Ectodermal cell (in vitro differentiated cells): ENCODE data around the gene SEMA6D. TPM values are rescaled to one million over a fixed set of nuclear protein-coding genes. Genes with fewer than 3 reads are reported as not detected.

Experiments
- H3K27ac ChIP-seq: 2 replicates; pipeline ENCODE4 v1.7.0; 2013; ENCODE audit warnings: mild to moderate bottlenecking, low read depth, low read length; ENCODE audit not compliant: insufficient read depth, poor library complexity, severe bottlenecking
- H3K27me3 ChIP-seq: 2 replicates; pipeline ENCODE4 v1.7.0; 2013; ENCODE audit warnings: mild to moderate bottlenecking, low read length; ENCODE audit not compliant: insufficient read depth, control insufficient read depth, poor library complexity, severe bottlenecking
- H3K36me3 ChIP-seq: one replicate; pipeline ENCODE4 v1.7.0; 2013; ENCODE audit warnings: low read length; ENCODE audit not compliant: control insufficient read depth, insufficient read depth
- H3K4me1 ChIP-seq: one replicate; pipeline ENCODE4 v1.7.0; 2013; ENCODE audit warnings: low read length; ENCODE audit not compliant: control insufficient read depth, insufficient read depth
- H3K4me3 ChIP-seq: 2 replicates; pipeline ENCODE4 v1.7.0; 2013; ENCODE audit warnings: low read depth, low read length, control low read depth; ENCODE audit not compliant: insufficient read depth
- H3K9me3 ChIP-seq: 2 replicates; pipeline ENCODE4 v1.7.0; 2013; ENCODE audit warnings: mild to moderate bottlenecking, low read length, moderate library complexity; ENCODE audit not compliant: control insufficient read depth
- WGBS, 2 experiments: methylation state at CpG; one replicate each; pipeline ENCODE4 v1.1.7; 2013; ENCODE audit warnings: missing lambda C conversion rate in 2 of 2; 5-methylcytosine and 5-hydroxymethylcytosine counted together
- polyA plus RNA-seq, 4 experiments: library from polyadenylated mRNA; stranded (reverse); fragments of 50-300 nt; gene quantifications; one replicate each; pipeline ENCODE4 v1.2.3, GENCODE V29; 2013

SEMA6D gene, protein sequence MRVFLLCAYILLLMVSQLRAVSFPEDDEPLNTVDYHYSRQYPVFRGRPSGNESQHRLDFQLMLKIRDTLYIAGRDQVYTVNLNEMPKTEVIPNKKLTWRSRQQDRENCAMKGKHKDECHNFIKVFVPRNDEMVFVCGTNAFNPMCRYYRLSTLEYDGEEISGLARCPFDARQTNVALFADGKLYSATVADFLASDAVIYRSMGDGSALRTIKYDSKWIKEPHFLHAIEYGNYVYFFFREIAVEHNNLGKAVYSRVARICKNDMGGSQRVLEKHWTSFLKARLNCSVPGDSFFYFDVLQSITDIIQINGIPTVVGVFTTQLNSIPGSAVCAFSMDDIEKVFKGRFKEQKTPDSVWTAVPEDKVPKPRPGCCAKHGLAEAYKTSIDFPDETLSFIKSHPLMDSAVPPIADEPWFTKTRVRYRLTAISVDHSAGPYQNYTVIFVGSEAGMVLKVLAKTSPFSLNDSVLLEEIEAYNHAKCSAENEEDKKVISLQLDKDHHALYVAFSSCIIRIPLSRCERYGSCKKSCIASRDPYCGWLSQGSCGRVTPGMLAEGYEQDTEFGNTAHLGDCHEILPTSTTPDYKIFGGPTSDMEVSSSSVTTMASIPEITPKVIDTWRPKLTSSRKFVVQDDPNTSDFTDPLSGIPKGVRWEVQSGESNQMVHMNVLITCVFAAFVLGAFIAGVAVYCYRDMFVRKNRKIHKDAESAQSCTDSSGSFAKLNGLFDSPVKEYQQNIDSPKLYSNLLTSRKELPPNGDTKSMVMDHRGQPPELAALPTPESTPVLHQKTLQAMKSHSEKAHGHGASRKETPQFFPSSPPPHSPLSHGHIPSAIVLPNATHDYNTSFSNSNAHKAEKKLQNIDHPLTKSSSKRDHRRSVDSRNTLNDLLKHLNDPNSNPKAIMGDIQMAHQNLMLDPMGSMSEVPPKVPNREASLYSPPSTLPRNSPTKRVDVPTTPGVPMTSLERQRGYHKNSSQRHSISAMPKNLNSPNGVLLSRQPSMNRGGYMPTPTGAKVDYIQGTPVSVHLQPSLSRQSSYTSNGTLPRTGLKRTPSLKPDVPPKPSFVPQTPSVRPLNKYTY
- polyA plus RNA-seq (2013, experiment 1 of 4), result 9.4 TPM
- polyA plus RNA-seq (2013, experiment 2 of 4), result 7.2 TPM
- 12.6 TPM for polyA plus RNA-seq (2013, experiment 3 of 4)
- polyA plus RNA-seq (2013, experiment 4 of 4), result 13.7 TPM

DNA sequence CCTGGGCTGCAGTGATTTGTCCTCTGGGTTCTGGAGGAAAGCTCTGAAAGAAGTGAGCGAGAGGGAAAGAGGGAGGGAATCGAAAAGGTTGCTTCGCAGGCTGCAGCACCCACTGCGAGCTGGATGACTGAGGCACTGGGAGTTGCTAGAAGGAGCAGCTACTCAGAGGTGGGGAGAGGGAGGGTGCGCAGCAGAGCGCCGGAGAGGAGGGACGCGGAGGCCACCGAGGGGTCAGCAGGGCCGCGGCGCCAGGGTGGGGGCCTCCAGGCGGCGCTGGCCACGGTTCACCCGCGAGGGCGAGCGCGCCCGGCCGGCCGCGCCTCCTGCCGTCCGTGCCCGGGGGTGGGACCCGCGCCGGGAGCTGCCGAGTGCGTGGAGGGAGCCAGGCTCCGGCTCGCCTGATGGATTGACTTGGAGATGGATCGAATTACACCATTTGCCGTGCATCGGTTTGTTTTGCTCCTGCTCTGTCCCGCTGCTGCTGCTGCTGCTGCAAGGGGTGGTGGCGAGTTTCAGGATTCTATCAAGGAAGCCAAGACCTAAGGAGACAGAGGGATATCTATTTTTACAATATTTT is at the start of gene SEMA6D:
SEMA6D (plus strand) TSS at position 470 of the 577 bp plus-strand sequence. CDS start 42,294 bp downstream, outside the sequence.
- 0 to 1% methylated on average over 40 of the region's 40 CpGs for WGBS, 2 experiments
- H3K4me3 ChIP-seq, result peak within 1 kb of the TSS; percentile 66
- H3K4me1 ChIP-seq, result peaks cover 11% of the 10 kb centered on the region
- peak within 1 kb of the TSS; percentile 52 for H3K27ac ChIP-seq
- H3K9me3 ChIP-seq, result no peaks in the 10 kb centered on the region
- H3K27me3 ChIP-seq, result peaks cover 23% of the 10 kb centered on the region
- H3K36me3 ChIP-seq, result no peaks in the 10 kb centered on the region

DNA sequence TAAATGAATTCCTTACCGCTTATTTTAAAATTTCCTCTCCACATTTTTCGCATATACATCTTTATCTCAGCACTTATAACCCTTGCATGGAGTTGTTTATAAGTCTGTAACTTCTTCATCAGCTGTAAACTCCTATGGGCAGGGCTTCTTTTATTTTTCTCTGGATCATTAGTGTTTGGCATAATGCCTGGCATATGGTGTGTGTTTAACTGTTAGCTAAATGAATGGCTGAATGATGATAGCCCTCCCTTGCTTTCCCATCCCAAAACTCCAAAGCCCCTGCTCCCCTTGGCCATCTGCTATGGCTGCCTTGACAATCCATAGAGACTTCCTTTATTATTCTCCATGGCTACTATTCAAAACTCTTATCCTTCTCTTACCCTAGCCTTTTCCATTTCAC is 48.1 kb upstream of the SEMA6D start:
- no peak overlapping the region for H3K4me3 ChIP-seq
- 83 to 96% methylated on average over 2 of the region's 2 CpGs for WGBS, 2 experiments
- H3K36me3 ChIP-seq, result no peaks in the 10 kb centered on the region
- H3K27me3 ChIP-seq, result no peaks in the 10 kb centered on the region
- no peak overlapping the region for H3K27ac ChIP-seq
- peaks cover 14% of the 10 kb centered on the region for H3K4me1 ChIP-seq
- no peaks in the 10 kb centered on the region for H3K9me3 ChIP-seq

DNA sequence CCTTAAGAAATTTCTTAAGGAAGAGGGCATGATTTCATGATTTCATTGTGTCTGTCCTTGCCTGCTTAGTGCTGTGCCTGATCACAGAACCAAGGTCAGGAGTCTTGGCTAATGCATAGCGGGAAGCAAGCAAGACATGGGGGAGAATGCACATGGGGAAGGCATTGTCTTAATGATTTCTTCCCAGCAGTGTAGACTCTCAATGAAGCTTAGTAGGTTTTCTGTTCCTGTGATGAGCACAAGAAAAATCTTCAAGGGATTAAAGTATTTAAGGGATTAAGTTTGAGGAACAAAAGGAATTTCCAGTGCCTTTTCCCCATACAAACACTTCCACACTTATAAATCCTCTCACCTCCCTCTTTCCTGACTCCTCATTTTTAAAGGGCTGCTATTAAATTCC is 46.9 kb upstream of the SEMA6D start:
- Histone ChIP-seq H3K4me3 (no peak overlapping the region), H3K4me1 (peaks cover 18% of the 10 kb centered on the region), H3K9me3 (no peaks in the 10 kb centered on the region), H3K36me3 (no peaks in the 10 kb centered on the region), H3K27me3 (no peaks in the 10 kb centered on the region), H3K27ac (no peak overlapping the region)
- 45 to 58% methylated on average over 1 of the region's 1 CpG for WGBS, 2 experiments

DNA sequence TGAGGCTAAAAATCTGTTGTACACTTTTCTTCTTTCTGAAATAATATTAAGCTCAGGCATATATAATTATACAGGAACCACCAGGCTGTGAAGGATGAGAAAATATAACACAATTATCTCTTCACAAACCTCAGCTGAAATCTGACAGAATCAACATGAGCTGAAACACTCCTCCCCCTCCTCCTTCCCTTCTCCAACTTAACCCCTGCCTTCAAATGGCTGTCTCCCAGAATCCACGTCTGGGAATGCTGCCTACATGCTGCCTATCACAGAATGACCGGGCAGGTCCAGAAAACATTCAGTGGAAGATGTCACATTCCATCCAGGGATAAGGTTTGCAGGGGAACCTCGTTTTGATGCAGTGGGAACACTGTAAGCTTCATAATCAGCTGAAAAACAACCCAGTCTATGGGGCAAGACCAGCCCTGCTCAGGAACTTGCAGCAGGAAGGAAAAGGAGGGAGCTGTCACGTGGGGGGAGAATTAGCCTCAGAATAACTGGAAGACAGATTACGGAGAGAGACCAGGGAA is 44.0 kb upstream of the SEMA6D start:
- no peaks in the 10 kb centered on the region for H3K27me3 ChIP-seq
- no peaks in the 10 kb centered on the region for H3K9me3 ChIP-seq
- H3K27ac ChIP-seq, result no peak overlapping the region
- H3K4me1 ChIP-seq, result peaks cover 24% of the 10 kb centered on the region
- no peaks in the 10 kb centered on the region for H3K36me3 ChIP-seq
- H3K4me3 ChIP-seq, result no peak overlapping the region
- 48 to 58% methylated on average over 5 of the region's 5 CpGs for WGBS, 2 experiments

DNA sequence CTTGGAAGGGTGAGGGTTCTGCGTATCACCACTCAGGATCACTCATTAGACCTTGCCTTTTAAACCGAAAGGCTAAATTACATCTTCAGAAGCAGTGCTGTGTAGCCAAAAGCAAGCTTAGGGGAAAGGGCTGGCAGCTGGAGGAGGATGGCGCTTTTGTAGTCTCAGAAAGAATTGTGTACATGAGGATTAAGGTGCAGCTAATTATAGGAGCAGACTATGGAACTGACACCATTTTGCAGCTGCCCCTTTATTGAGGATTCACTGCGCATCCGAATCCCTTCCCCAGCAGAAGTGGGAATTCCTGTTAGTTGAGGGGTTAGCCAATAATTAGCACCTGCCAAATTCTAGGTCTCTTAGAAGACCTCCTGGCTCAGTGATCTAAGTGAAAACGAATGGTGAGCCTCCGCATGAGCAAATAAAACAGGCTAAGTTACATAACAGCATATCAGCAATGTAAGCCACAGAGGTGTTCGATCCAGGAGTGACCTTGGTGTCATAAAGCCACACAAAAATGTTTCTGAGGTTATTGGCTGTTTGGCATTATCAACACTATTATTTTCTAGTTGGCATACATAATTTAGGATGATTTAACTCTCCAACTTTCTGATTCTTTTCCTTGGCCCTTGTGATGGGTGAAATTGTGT is 42.6 kb upstream of the SEMA6D start:
- no peak overlapping the region for H3K27ac ChIP-seq
- no peaks in the 10 kb centered on the region for H3K27me3 ChIP-seq
- peaks cover 28% of the 10 kb centered on the region for H3K4me1 ChIP-seq
- H3K36me3 ChIP-seq, result no peaks in the 10 kb centered on the region
- H3K9me3 ChIP-seq, result no peaks in the 10 kb centered on the region
- no peak overlapping the region for H3K4me3 ChIP-seq
- 92% methylated on average over 8 of the region's 8 CpGs for WGBS, 2 experiments

DNA sequence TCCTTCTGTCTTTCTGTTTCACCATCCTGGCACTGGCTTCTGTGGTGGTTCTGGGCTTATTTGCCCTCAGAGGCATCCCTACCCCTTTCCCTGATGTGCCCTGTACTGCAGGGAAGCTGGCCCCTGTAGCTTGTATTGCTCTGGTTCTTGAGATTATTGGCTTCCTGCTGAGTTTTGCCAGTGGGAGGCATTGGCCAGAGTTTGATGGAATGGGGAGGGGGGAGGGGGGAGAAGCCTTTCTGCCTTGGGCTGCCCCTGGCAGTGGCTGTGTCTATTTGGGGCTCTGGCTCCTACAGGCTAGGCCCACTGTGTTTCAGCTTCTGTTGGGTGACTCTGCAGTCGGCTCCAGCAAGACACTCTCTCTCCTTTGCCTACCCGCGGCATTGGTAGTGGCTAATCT is 41.6 kb upstream of the SEMA6D start:
- Histone ChIP-seq H3K36me3 (no peaks in the 10 kb centered on the region), H3K27me3 (no peaks in the 10 kb centered on the region), H3K4me3 (no peak overlapping the region), H3K4me1 (peaks cover 29% of the 10 kb centered on the region), H3K9me3 (no peaks in the 10 kb centered on the region), H3K27ac (no peak overlapping the region)
- WGBS, 2 experiments, result 54 to 57% methylated on average over 3 of the region's 3 CpGs

DNA sequence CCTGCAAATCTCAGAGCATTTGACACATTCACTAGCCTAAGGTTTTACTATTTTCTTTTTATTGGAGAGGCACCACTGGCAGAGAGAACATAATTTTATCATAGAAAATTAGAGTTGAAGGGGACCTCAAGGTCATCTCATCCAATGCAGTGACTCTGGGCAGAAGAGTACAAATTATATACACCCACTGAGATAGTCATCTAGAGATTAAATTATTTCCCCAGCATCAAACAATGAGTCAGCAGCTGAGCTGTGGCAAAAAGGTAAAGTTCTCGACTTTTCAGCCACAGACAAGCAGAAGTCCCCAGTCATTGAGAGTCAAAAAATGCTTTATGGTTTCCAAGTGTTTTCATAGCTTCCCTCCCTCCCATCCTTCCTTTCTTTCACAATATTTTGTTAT is 39.3 kb upstream of the SEMA6D start:
- Histone ChIP-seq H3K27ac (no peak overlapping the region), H3K27me3 (no peaks in the 10 kb centered on the region), H3K4me3 (no peak overlapping the region), H3K36me3 (no peaks in the 10 kb centered on the region), H3K4me1 (peaks cover 26% of the 10 kb centered on the region), H3K9me3 (no peaks in the 10 kb centered on the region)
- 82 to 93% methylated on average over 1 of the region's 1 CpG for WGBS, 2 experiments

DNA sequence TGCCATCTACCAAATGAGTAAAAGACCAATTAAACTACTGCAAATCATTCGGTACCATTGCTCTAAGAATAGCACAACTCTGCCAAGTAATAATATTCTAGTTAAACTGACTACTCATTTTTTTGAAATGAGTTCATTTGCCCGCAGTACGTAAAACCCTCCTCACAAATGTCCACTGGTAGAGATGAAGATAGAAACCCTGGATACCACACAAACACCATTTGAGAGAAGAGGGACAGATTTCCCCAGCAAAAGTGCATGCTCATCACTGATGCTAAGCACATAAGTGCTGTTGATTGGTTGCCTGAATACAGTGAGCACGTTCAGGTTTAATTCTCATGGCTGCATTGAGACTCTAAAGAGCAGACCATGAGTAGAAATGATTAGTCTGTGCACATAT is 34.6 kb upstream of the SEMA6D start:
- H3K27ac ChIP-seq, result no peak overlapping the region
- H3K4me3 ChIP-seq, result no peak overlapping the region
- peaks cover 5% of the 10 kb centered on the region for H3K4me1 ChIP-seq
- no peaks in the 10 kb centered on the region for H3K9me3 ChIP-seq
- WGBS, 2 experiments, result 96 to 97% methylated on average over 4 of the region's 4 CpGs
- H3K36me3 ChIP-seq, result no peaks in the 10 kb centered on the region
- H3K27me3 ChIP-seq, result no peaks in the 10 kb centered on the region

DNA sequence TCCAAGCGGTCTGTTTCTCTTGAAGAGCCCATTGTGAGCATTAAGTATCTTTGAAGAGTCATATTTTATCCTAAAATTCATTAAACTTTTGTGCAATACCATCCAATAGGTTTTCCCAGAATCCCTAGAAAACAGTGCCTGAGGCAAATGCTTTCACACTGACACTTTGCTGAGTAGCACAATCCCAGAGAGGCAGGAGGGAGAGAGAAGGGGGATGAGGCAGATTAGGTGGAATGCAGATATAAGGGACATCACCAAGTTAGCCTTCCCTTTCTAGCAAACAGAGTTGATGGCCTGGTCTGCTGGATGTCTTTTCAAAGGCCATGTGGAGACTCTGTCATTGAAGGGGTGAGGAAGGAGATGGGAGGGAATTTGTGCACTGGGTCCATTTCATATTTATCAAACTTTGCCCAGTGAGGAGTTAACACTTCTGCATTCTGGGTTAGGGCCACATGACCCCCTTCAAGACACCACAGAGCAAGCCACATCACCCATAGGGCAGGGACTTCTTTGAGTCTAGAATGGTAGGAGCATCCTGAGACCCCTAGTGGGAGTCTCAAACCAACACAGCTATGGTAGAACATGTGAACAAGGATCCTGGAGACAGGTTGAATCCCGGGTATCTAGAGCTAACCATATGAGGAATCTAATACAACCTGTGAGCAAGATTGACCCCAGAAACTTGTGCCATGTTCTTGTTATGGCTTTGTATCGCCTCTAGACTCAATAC is 32.0 kb upstream of the SEMA6D start:
- WGBS, 2 experiments, result 88 to 97% methylated on average over 3 of the region's 3 CpGs
- Histone ChIP-seq H3K9me3 (no peaks in the 10 kb centered on the region), H3K27me3 (no peaks in the 10 kb centered on the region)

More for the DNA sequence above, 32.0 kb upstream of the SEMA6D start:
- no peaks in the 10 kb centered on the region for H3K4me1 ChIP-seq
- no peak overlapping the region for H3K4me3 ChIP-seq
- H3K36me3 ChIP-seq, result no peaks in the 10 kb centered on the region
- H3K27ac ChIP-seq, result no peak overlapping the region
